8988T (cell line): ENCODE data around the gene RMP24.
"Not testable (repeated sequence)": the region's sequence is repeated elsewhere in the genome, so short reads cannot be mapped to it uniquely, and the experiment has no call there.

Experiments used
- DNase-seq: peaks from one replicate; pipeline ENCODE4 v3.0.0; 2011

RMP24 gene

GRCh38 chr18:35968278-35968880 lies 4.1 kb upstream of the RMP24 start:
- no peak for DNase-seq

GRCh38 chr18:35969676-35970075 lies 2.8 kb upstream of the RMP24 start:
- no peak for DNase-seq

GRCh38 chr18:35971661-35972196 lies 750 bp upstream of the RMP24 start:
- no peak for DNase-seq

GRCh38 chr18:35973650-35974049 lies 1.2 kb downstream of the RMP24 start:
- DNase-seq: no peak

- no peak for DNase-seq
Observed at GRCh38 chr18:35974181-35974580, 1.7 kb downstream of the RMP24 start.

GRCh38 chr18:35979112-35979511 lies 6.6 kb downstream of the RMP24 start:
- no peak for DNase-seq

GRCh38 chr18:35982409-35983114 lies 10.1 kb downstream of the RMP24 start:
- no peak for DNase-seq

- no peak for DNase-seq
Observed at GRCh38 chr18:35983147-35983546, 10.7 kb downstream of the RMP24 start.

- DNase-seq: no peak
Observed at GRCh38 chr18:35983818-35984217, 11.3 kb downstream of the RMP24 start.

GRCh38 chr18:35991696-35992095 lies 19.2 kb downstream of the RMP24 start:
- no peak for DNase-seq

- no peak for DNase-seq
Observed at GRCh38 chr18:35993013-35993412, 20.5 kb downstream of the RMP24 start.

GRCh38 chr18:35998967-35999366 lies 26.5 kb downstream of the RMP24 start:
- no peak for DNase-seq

- no peak for DNase-seq
Observed at GRCh38 chr18:35999925-36000324, 27.4 kb downstream of the RMP24 start.

- DNase-seq: no peak
Observed at GRCh38 chr18:36006997-36007396, 34.5 kb downstream of the RMP24 start.

GRCh38 chr18:36009214-36009613 lies 36.7 kb downstream of the RMP24 start:
- no peak for DNase-seq

- DNase-seq: no peak
Observed at GRCh38 chr18:36012891-36013290, 40.4 kb downstream of the RMP24 start.

GRCh38 chr18:36015629-36016028 lies 43.1 kb downstream of the RMP24 start:
- DNase-seq: no peak

GRCh38 chr18:36017232-36017631 lies 44.8 kb downstream of the RMP24 start:
- DNase-seq: no peak

- no peak for DNase-seq
Observed at GRCh38 chr18:36020174-36020711, 47.8 kb downstream of the RMP24 start.

- no peak for DNase-seq
Observed at GRCh38 chr18:36023336-36023735, 50.9 kb downstream of the RMP24 start.

GRCh38 chr18:36024241-36024640 lies 51.8 kb downstream of the RMP24 start:
- not testable (repeated sequence) for DNase-seq

GRCh38 chr18:36025025-36025424 lies 52.5 kb downstream of the RMP24 start:
- no peak for DNase-seq

- DNase-seq: no peak
Observed at GRCh38 chr18:36028859-36029258, 56.4 kb downstream of the RMP24 start.
